Nephron (organoid): Measurements from ENCODE around the gene LAPTM5.
A peak's percentile ranks its signal among the peaks of the same experiment; 100 is the strongest.

Source experiments
- H3K27ac Mint-ChIP-seq, 3 experiments: 2 replicates each; pipeline ENCODE4 v1.8.0; 2020; ENCODE audit warnings: mixed read lengths in 3 of 3, mild to moderate bottlenecking in 2 of 3, moderate library complexity in 1 of 3
- H3K27me3 Mint-ChIP-seq: 2 replicates; pipeline ENCODE4 v1.8.0; 2021; ENCODE audit warnings: low read depth, mild to moderate bottlenecking, moderate library complexity, mixed read lengths
- H3K36me3 Mint-ChIP-seq: 2 replicates; pipeline ENCODE4 v1.8.0; 2020; ENCODE audit warnings: low read depth, mixed read lengths
- H3K4me1 Mint-ChIP-seq: 2 replicates; pipeline ENCODE4 v1.8.0; 2020; ENCODE audit warnings: mixed read lengths
- H3K4me3 Mint-ChIP-seq, 3 experiments: 2 replicates each; pipeline ENCODE4 v1.8.0; 2020; ENCODE audit warnings: mild to moderate bottlenecking in 3 of 3, mixed read lengths in 3 of 3, moderate library complexity in 2 of 3
- H3K9me3 Mint-ChIP-seq: 2 replicates; pipeline ENCODE4 v1.8.0; 2020; ENCODE audit warnings: mixed read lengths
- CTCF ChIP-seq, 3 experiments: fragments of 200-600 bp; sonication (generic); IDR thresholded peaks; one replicate each; pipeline ENCODE4 v1.5.0; 2021; ENCODE audit warnings: antibody characterized with exemption in 3 of 3; ENCODE audit not compliant: unreplicated experiment in 3 of 3

The LAPTM5 gene

DNA sequence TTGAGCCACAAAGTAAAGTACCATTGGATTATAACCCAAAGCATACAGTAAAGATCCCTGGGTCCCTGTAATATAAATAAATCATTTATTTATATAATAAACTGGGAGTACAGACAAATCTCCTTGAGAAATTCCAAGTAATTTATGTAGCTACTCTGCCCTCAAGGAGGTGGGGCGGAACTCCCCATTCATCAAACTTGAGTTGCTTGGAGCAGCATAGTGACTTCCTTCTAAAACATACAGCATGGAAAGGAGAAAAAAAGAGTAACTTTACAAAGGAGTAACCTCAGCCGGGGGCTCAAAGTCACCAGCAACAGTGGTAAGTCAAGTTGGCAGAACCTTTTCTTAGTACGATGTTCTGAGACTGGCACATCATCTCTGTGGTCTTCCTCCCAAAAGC, 4.5 kb downstream of the LAPTM5 start:
- Mint-ChIP-seq H3K4me3 (no peak overlapping the region), H3K27ac (peak overlapping the region in 2 of 3 experiments; percentile 1 to 8), H3K9me3 (peaks cover 2% of the 10 kb centered on the region), H3K36me3 (no peaks in the 10 kb centered on the region), H3K4me1 (peaks cover 40% of the 10 kb centered on the region), H3K27me3 (peaks cover 28% of the 10 kb centered on the region)
- no peak for TF ChIP-seq CTCF (IDR thresholded peaks at IDR 0.05; ENCODE audit: unreplicated experiment in 3 of 3)

- no peak overlapping the region for H3K4me3 Mint-ChIP-seq
- no peak for TF ChIP-seq CTCF (IDR thresholded peaks at IDR 0.05; ENCODE audit: unreplicated experiment in 3 of 3)
- no peaks in the 10 kb centered on the region for H3K36me3 Mint-ChIP-seq
- H3K27me3 Mint-ChIP-seq: peaks cover 28% of the 10 kb centered on the region
- H3K27ac Mint-ChIP-seq: no peak overlapping the region
- H3K4me1 Mint-ChIP-seq: peaks cover 40% of the 10 kb centered on the region
- peaks cover 2% of the 10 kb centered on the region for H3K9me3 Mint-ChIP-seq
Observed at GRCh38 chr1:30752651-30752908, 5.0 kb downstream of the LAPTM5 start.

DNA sequence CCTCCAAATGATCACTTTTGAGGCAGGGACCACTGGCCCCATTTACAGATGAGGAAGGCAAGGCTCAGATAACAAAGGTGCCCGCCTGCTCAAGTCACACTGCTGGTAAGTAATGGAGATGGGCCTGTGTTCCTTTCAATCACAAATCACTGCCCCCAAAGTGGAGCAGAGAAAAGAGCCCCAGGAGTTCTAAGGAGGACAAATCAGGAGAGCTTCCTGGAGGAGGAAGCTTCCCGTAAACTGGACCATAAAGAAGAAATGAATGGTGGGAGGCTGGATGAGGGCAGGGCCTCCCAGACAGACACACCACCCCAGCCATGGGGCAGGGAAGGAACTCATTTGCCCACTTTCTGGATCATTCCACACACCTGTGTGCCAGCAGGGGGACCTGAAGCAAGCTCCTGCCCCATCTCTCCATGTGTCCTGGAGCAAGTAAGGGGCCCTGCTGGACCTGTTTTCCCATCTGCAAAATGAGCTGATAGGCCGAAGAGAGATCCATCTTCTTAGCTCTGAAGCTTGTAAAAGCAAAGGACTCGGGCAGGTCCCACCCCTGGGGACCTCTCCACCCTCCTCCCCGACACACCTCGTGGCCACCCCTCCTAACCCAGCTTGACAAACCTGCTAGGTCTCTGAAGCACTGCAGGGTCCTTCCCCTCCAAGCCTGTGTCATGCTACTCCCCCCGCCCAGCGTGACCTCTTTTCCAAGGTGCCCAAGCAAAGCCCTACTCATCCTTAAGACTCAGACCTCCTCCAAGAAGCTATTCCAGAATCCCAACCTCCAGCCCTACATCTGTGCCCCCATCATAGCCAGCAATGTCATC, 5.5 kb downstream of the LAPTM5 start:
- peaks cover 25% of the 10 kb centered on the region for H3K27me3 Mint-ChIP-seq
- H3K4me1 Mint-ChIP-seq: peaks cover 35% of the 10 kb centered on the region
- no peak overlapping the region for H3K4me3 Mint-ChIP-seq
- H3K9me3 Mint-ChIP-seq: no peaks in the 10 kb centered on the region
- no peak overlapping the region for H3K27ac Mint-ChIP-seq
- H3K36me3 Mint-ChIP-seq: no peaks in the 10 kb centered on the region
- no peak for TF ChIP-seq CTCF (IDR thresholded peaks at IDR 0.05; ENCODE audit: unreplicated experiment in 3 of 3)

GRCh38 chr1:30750731-30751291, 6.8 kb downstream of the LAPTM5 start:
- no peaks in the 10 kb centered on the region for H3K36me3 Mint-ChIP-seq
- H3K9me3 Mint-ChIP-seq: no peaks in the 10 kb centered on the region
- H3K4me3 Mint-ChIP-seq: no peak overlapping the region
- peaks cover 30% of the 10 kb centered on the region for H3K4me1 Mint-ChIP-seq
- no peak overlapping the region for H3K27ac Mint-ChIP-seq
- H3K27me3 Mint-ChIP-seq: peaks cover 22% of the 10 kb centered on the region
- TF ChIP-seq CTCF (IDR thresholded peaks at IDR 0.05; ENCODE audit: unreplicated experiment in 3 of 3): no peak

- peaks cover 19% of the 10 kb centered on the region for H3K27me3 Mint-ChIP-seq
- no peak for TF ChIP-seq CTCF (IDR thresholded peaks at IDR 0.05; ENCODE audit: unreplicated experiment in 3 of 3)
Observed at GRCh38 chr1:30749691-30750583, 7.6 kb downstream of the LAPTM5 start.

More at GRCh38 chr1:30749691-30750583, 7.6 kb downstream of the LAPTM5 start:
- peaks cover 21% of the 10 kb centered on the region for H3K4me1 Mint-ChIP-seq
- no peak overlapping the region for H3K4me3 Mint-ChIP-seq
- H3K27ac Mint-ChIP-seq: peak overlapping the region in 1 of 3 experiments; percentile 25
- no peaks in the 10 kb centered on the region for H3K9me3 Mint-ChIP-seq
- H3K36me3 Mint-ChIP-seq: no peaks in the 10 kb centered on the region
